T-helper 2 cell treated with Interferon-gamma antibody and Interleukin-4, amounts not matched to agents 100 ng/mL and 5 ng/mL, for 36 hours (primary cell): ENCODE results near the gene BBC3. TPM values are rescaled to one million over a fixed set of nuclear protein-coding genes. Genes with fewer than 3 reads are reported as not detected.
"Not testable (repeated sequence)": the region's sequence is repeated elsewhere in the genome, so short reads cannot be mapped to it uniquely, and the experiment has no call there.

ENCODE experiments used
- intact Hi-C: fragments of 100-400 bp; cut with micrococcal nuclease; formaldehyde crosslinking; loops from one replicate; pipeline ENCODE4 v1.15.1; 2023
- total RNA-seq: library from RNA; stranded (reverse); gene quantifications from 2 replicates; pipeline ENCODE4 v1.2.3, GENCODE V29; 2022

The BBC3 gene
- 11.7 and 13.0 TPM in 2 replicates for total RNA-seq

DNA sequence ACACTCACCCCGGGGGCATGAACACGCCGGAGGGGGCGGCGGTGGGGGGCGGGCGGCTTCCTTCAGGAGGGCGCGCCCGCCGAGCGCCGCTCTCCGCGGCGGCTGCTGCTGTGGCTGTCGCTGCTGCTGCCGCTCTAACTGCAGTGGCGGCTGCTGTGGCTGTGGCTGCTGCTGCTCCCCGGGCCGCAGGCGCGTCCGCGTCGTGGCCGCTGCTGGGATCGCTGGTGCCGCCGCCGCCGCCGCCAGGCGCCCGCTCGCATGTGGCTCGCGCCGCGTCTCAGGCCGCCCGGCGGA, at the start of gene BBC3:
BBC3 (minus strand) TSS at position 279 of the 294 bp plus-strand sequence. CDS start 2,768 bp downstream, outside the sequence.
- intact Hi-C loops = loop anchor here (1.0 kb wide), 1 partner anchor 21 kb away; no protein-coding TSS in a partner anchor

DNA sequence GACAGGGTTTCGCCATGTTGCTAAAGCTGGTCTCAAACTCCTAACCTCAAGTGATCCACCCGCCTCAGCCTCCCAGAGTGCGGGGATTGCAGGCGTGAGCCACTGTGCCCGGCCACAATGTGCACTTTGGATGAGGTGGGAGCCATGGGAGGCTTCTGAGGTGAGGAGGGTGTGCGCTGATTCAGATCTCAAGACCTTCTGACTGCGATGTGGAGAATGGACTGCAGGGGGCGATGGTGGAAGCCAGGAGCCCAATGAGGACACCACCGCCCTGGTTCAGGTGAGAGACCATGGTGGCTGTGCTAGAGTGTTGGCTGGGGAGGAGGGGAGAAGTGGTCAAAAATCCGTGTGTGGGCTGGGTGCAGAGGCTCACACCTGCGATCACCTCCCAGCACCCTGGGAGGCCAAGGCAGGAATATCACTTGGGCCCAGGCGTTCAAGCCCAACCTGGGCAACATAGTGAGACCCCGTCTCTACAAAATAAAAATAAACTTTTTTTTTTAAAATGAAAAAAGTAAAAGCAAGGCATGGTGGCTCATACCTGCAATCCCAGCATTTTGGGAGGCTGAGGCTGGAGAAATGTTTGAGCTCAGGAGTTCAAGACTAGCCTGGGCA, 49.3 kb upstream of the BBC3 start:
- intact Hi-C loops = no loop called here

- intact Hi-C loops = not testable (repeated sequence)
Measured at GRCh38 chr19:47276513-47276912, 45.5 kb upstream of the BBC3 start.

GRCh38 chr19:47275791-47276461, 44.9 kb upstream of the BBC3 start:
- intact Hi-C loops = no loop called here

- intact Hi-C loops = loop anchor here (1.0 kb wide), 2 partner anchors 18 to 74 kb away; partner anchors contain the start of gene DHX34
Measured at GRCh38 chr19:47274891-47275761, 44.1 kb upstream of the BBC3 start.

GRCh38 chr19:47274071-47274890, 43.3 kb upstream of the BBC3 start, which contains the start of gene INAFM1:
TSS of gene INAFM1 (plus strand) at chr19:47274885. CDS start at chr19:47274920, 35 bp downstream.
- intact Hi-C loops = loop anchor here (1.0 kb wide), 2 partner anchors 17 to 75 kb away; partner anchors contain the start of gene DHX34

- intact Hi-C loops = loop anchor here (1.0 kb wide), 2 partner anchors 16 to 76 kb away; partner anchors contain the start of gene DHX34
Measured at GRCh38 chr19:47273313-47274070, 42.5 kb upstream of the BBC3 start.

DNA sequence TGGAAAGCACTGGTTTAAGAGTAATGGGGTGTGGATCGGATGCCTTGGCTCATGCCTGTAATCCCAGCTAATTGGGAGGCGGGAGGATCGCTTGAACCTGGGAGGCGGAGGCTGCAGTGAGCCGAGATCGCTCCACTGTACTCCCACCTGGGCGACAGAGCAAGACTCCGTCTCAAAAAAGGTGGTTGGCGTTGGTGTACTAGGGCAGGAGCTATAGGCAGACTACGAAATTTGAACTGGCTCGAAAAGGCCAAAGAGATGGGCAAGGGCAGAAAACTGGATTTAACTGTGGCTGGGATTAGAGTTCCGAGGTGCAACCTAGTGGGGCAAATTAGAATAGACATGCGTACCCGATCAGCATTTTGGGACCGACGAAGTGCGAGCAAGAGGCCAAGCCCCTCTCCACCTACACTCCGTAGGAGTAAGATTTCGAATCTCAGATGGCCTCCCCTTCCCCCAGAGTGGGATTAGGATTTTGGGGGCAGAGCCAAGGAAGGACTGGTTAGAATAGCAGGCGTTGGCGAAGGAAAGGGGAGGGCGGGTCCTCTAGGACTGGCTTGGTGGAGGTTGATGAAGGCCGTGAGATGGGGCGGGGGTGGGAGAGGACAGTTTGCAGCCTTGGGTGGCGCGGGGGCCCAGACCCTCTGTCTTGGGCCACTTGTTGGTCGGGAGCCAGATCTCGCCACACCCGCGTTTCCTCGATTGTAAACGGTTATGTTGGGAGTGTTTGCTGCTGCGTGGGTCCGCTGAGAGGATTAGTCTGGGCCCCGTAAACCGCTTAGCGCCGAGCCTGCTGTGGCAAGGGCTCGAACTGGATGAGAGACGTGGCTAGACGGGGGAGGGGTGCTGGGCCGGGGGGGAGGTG, 41.7 kb upstream of the BBC3 start:
- intact Hi-C loops = no loop called here

- intact Hi-C loops = no loop called here
Measured at GRCh38 chr19:47271949-47272348, 41.0 kb upstream of the BBC3 start.

DNA sequence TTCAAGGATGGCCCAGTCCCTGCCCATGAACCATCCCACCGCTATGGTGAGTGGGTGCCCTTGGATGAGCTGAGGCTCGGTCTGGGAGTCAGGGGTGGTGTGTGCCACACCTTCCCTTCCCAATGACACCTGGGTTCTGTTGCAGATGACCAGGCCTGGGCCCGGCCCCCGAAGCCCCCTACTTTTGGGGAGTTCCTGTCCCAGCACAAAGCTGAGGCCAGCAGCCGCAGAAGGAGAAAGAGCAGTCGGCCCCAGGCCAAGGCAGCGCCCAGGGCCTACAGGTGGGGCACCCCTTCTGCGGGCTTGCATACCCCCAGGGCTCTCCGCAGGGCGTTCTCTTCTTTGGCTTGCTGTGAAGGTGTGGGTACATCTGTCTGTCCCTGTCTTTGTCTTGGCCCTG, 39.4 kb upstream of the BBC3 start:
- intact Hi-C loops = no loop called here

- intact Hi-C loops = no loop called here
Measured at GRCh38 chr19:47269596-47269995, 38.6 kb upstream of the BBC3 start.

DNA sequence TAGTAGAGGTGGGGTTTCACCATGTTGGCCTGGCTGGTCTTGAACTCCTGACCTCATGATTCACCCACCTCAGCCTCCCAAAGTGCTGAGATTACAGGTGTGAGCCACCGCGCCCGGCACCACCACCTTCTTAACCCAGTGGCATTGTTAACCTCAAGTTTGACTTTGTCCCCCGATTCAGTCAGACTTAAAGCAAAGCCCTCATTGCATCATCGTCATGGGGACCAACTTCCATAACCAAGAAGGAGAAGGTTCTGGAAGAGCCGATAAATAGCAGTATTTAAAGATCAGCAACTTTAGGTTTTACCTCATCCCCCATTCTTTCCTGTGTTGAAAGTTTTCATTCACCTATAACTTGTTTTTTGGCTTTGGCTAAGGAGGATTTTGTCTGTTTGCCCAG, 37.0 kb upstream of the BBC3 start:
- intact Hi-C loops = no loop called here

DNA sequence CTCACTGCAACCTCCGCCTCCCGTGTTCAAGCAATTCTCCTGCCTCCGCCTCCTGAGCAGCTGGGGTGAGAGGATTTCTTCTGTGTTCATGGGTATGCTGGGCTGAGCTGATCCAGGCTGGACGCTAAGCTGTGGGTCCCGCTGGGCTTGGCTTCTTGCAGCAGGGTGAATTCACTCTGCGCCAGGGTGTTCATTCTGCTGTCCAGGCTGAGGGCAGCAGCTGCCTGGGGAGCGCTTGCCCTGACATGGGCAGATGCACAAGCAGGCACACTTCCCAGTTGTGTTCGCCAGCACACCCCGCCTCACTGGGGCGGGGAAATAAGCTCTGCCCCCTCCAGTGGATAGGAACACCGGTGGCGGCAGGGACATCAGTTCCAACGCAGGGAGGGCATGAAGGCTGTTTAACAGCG, 36.4 kb upstream of the BBC3 start:
- intact Hi-C loops = no loop called here

DNA sequence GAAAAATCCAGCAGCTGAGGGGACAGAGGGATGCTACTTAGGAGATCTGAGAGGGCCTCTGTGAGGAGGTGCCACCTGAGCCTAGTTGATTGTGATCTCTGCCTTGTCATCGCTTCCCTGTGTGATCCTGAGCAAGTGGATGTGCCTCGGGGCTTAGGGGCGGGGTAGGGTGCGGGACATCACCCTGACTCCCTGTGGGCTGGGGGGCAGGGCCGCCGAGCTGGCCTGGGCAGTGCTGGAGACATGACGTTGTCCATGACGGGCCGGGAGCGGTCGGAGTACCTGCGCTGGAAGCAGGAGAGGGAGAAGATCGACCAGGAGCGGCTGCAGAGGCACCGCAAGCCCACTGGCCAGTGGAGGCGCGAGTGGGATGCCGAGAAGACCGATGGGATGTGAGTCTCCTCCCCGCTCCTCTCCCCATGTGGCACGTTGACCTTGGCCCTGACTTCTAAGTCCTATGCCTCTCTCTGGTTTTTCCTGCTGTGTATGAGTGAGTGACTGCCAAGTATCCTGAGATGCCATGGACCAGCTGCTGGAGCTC, 35.5 kb upstream of the BBC3 start:
- intact Hi-C loops = no loop called here

- intact Hi-C loops = no loop called here
Measured at GRCh38 chr19:47264629-47265028, 33.6 kb upstream of the BBC3 start.

DNA sequence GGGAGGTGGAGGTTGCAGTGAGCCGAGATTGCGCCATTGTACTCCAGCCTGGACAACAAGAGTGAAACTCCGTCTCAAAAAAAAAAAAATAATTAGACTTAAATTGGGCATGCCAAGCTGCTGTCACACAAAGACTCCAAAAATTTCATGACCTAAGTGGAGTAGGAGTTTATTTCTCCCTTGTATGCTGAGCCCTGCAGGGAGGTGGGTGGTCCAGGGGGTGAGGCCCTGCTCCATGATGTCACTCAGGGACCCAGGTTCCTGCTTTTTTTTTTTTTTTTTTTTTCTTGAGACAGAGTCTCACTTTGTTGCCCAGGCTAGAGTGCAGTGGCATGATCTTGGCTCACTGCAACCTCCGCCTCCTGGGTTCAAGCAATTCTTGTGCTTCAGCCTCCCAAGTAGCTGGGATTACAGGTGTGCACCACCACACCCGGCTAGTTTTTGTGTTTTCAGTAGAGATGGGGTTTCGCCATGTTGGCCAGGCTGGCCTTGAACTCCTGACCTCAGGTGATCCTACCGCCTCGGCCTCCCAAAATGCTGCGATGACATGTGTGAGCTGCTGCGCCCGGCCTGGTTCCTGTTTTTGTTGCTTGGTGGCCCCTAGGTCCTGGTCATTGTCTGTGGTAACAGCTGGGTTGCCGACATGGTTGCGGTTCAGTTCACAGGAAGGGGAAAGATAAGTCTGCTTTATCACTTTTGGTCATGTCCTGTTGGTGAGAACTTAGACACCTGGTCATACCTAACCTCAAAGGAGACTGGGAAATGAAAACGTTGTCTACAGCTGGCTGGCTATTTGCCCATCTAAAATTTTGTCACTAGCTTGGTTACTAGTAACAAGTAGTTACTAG, 31.2 kb upstream of the BBC3 start:
- intact Hi-C loops = not testable (repeated sequence)

GRCh38 chr19:47260476-47260875, 29.5 kb upstream of the BBC3 start:
- intact Hi-C loops = no loop called here
